Measurements from ENCODE around the gene TMEM50A.
"Not testable (repeated sequence)": the region's sequence is repeated elsewhere in the genome, so short reads cannot be mapped to it uniquely, and the experiment has no call there.

The TMEM50A gene

GRCh38 chr1:25337483-25338187 lies 499 bp upstream of the TMEM50A start:
- DNase-seq = not testable (repeated sequence)

GRCh38 chr1:25338986-25339385 lies 852 bp downstream of the TMEM50A start:
- no peak for DNase-seq

DNA sequence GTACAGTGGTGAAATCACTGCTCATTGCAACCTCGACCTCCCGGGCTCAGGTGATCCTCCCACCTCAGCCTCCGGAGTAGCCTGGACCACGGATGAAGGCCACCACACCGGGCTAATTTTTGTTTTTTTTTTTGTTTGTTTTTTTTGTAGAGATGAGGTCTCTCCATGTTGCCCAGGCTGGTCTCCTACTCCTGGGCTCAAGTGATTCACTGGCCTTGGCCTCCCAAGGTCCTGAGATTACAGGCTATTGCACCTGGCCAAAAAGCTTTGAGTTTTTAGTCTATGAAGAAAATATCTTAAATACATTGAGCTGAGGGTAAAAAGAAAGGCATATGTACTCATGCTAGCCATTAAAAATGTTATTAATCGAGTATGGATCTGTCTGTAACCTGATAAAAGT lies 3.6 kb downstream of the TMEM50A start:
- no peak for DNase-seq

- no peak for DNase-seq
Observed at GRCh38 chr1:25342846-25343245, 4.7 kb downstream of the TMEM50A start.

DNA sequence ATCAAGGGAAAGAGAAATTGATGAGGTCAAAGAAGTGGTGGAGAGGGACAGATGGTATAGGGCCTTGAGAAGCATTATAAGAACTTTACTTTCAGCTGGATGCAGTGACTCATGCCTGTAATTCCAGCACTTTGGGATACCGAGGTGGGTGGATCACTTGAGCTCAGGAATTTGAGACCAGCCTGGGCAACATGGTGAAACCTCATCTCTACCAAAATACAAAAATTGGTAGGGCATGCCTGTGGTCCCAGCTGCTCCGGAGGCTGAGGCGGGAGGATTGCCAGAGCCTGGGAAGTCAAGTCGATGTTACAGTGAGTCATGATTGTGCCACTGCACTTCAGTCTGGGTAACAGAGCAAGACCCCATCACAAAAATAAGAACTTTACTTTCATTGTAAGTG lies 5.7 kb downstream of the TMEM50A start:
- no peak for DNase-seq

DNA sequence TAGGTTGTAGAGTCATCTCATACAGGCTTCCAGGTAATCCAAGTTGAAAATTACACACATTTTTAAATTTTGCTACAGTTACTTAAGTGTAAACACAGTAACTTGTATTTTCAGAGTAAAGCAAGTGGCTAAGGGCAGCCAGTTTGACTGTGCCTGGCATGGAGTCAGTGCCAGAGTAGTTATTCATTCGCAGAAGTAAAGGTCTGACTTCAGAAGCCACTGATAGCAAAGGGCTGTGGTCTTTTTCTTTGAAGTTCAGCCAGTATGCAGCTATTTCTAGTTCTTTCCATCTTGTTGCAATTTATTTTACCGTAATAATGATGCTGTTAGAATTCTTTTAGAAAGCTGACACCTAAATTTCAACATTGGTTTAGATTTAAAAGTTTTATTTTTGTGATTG lies 9.4 kb downstream of the TMEM50A start:
- DNase-seq = no peak

- no peak for DNase-seq
Observed at GRCh38 chr1:25349606-25350005, 11.5 kb downstream of the TMEM50A start.

GRCh38 chr1:25355841-25356395 lies 17.8 kb downstream of the TMEM50A start:
- DNase-seq = no peak

GRCh38 chr1:25356441-25356840 lies 18.3 kb downstream of the TMEM50A start:
- no peak for DNase-seq

GRCh38 chr1:25356848-25357247 lies 18.7 kb downstream of the TMEM50A start:
- DNase-seq = no peak

GRCh38 chr1:25360596-25361581 lies 22.8 kb downstream of the TMEM50A start:
- DNase-seq = no peak

GRCh38 chr1:25361901-25362300 lies 23.8 kb downstream of the TMEM50A start:
- no peak for DNase-seq

- DNase-seq = not testable (repeated sequence)
Observed at GRCh38 chr1:25362634-25363559, 24.8 kb downstream of the TMEM50A start.

DNA sequence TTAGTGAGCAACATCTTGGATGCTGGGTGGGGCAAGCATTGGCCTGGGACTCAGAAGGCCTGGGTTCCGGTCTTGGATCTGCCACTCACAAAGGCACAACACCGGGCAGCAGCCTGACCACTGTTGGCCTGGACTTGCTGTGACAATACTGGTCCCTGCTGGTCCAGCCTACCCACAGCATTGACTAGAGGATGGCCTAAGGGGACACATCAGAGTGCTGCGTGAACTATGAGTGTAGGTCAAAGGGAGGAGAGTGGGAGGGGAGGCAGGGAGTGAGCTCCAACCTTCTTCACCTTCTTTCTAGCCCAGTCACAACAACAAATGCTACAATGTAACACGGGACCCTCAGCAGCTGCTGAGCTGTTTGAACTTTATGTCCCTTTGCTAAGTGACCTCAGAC lies 31.1 kb downstream of the TMEM50A start:
- no peak for DNase-seq

DNA sequence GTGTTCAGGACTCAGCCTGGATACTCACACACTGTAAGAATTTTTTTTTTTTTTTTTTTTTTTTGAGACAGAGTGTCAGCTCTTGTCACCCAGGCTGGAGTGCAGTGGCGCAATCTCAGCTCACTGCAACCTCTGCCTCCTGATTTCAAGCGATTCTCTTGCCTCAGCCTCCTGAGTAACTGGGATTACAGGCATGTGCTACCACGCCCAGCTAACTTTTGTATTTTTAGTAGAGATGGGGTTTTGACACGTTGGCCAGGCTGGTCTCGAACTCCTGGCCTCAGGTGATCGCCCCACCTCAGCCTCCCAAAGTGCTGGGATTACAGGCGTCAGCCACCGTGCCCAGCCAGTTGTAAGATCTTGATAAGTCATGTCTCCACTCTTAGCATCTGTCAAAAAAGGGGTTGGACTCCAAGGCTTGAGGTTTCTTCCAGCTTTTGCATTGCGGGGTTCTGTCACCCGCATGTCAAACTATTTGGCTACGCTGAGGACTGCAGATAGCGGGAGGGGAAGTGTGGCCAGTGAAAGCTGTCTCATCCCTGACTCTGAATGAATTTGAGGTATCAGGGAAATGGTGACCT lies 31.6 kb downstream of the TMEM50A start:
- peak; percentile 34 for DNase-seq

GRCh38 chr1:25371757-25372156 lies 33.6 kb downstream of the TMEM50A start:
- not testable (repeated sequence) for DNase-seq

- DNase-seq = not testable (repeated sequence)
Observed at GRCh38 chr1:25378367-25378766, 40.2 kb downstream of the TMEM50A start.

- DNase-seq = not testable (repeated sequence)
Observed at GRCh38 chr1:25382543-25382942, 44.4 kb downstream of the TMEM50A start.

DNA sequence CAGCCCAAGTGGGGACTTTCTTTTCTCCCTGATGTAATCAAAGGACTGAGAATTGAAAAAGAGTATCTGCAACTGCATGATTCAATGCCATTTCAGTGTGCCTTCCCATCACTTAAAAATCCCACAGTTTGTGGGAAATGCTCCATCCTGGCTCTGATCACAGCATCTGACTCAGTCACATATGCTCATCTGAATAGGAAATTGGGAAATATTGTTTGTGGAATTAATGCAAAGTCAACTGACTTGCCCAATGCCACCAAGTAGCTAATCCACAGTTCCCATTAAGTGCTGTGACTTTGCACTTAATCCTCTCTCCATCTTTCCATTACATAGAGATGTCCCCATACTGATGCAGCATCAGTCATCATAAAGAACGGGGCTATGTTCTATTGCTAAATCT lies 45.0 kb downstream of the TMEM50A start:
- DNase-seq = not testable (repeated sequence)

- DNase-seq = not testable (repeated sequence)
Observed at GRCh38 chr1:25383875-25384274, 45.7 kb downstream of the TMEM50A start.

GRCh38 chr1:25387096-25387495 lies 49.0 kb downstream of the TMEM50A start:
- not testable (repeated sequence) for DNase-seq

GRCh38 chr1:25388691-25389090 lies 50.6 kb downstream of the TMEM50A start:
- not testable (repeated sequence) for DNase-seq

Measured in hematopoietic multipotent progenitor cell treated with erythropoietin and hydrocortisone succinate and interleukin-3 and kit ligand, for 8 days (in vitro differentiated cells).